A172 (cell line): ENCODE measurements around the gene GIT1. TPM values are rescaled to one million over a fixed set of nuclear protein-coding genes. Genes with fewer than 3 reads are reported as not detected.

ENCODE experiments used
- DNase-seq: peaks from one replicate; pipeline ENCODE4 v3.0.0-alpha.2; 2015; ENCODE audit warnings: low spot score
- total RNA-seq: library from RNA; depleted of rRNA; stranded (reverse); fragments of >200 nt; shearing (Covaris generic); gene quantifications from 2 replicates; pipeline ENCODE4 v1.2.3, GENCODE V29; 2014

Gene GIT1
- total RNA-seq, 1 experiment from 2014 or later, result 51.8 TPM

- no peak for DNase-seq
Observed at GRCh38 chr17:29593591-29594518, 4.4 kb upstream of the GIT1 start.

GRCh38 chr17:29592850-29593551, 3.6 kb upstream of the GIT1 start, which contains the start of gene ANKRD13B:
ANKRD13B (plus strand) TSS chr17:29593132; CDS start chr17:29593622, 490 bp downstream.
- no peak for DNase-seq

GRCh38 chr17:29591737-29592608, 2.5 kb upstream of the GIT1 start:
- peak; percentile 85 for DNase-seq

- DNase-seq, result peak; percentile 82
Observed at GRCh38 chr17:29591146-29591736, 1.8 kb upstream of the GIT1 start.

GRCh38 chr17:29590411-29591145, 1.1 kb upstream of the GIT1 start:
- peak; percentile 67 for DNase-seq

GRCh38 chr17:29588562-29589411, 661 bp downstream of the GIT1 start:
- no peak for DNase-seq

GRCh38 chr17:29588017-29588561, 1.4 kb downstream of the GIT1 start:
- DNase-seq, result no peak

- no peak for DNase-seq
Observed at GRCh38 chr17:29587591-29587990, 1.9 kb downstream of the GIT1 start.

GRCh38 chr17:29586676-29587469, 2.6 kb downstream of the GIT1 start:
- DNase-seq, result no peak

GRCh38 chr17:29585080-29585751, 4.2 kb downstream of the GIT1 start:
- peak; percentile 67 for DNase-seq

- no peak for DNase-seq
Observed at GRCh38 chr17:29584452-29585079, 4.9 kb downstream of the GIT1 start.

- DNase-seq, result no peak
Observed at GRCh38 chr17:29583324-29584248, 5.9 kb downstream of the GIT1 start.

- no peak for DNase-seq
Observed at GRCh38 chr17:29582772-29583171, 6.7 kb downstream of the GIT1 start.

- no peak for DNase-seq
Observed at GRCh38 chr17:29582254-29582765, 7.1 kb downstream of the GIT1 start.

- DNase-seq, result no peak
Observed at GRCh38 chr17:29581583-29582253, 7.7 kb downstream of the GIT1 start.
